Measurements from ENCODE around the gene USP6NL. TPM values are rescaled to one million over a fixed set of nuclear protein-coding genes. Genes with fewer than 3 reads are reported as not detected.

Gene USP6NL
- total RNA-seq, 1 experiment from 2014 or later: 22.1 TPM

DNA sequence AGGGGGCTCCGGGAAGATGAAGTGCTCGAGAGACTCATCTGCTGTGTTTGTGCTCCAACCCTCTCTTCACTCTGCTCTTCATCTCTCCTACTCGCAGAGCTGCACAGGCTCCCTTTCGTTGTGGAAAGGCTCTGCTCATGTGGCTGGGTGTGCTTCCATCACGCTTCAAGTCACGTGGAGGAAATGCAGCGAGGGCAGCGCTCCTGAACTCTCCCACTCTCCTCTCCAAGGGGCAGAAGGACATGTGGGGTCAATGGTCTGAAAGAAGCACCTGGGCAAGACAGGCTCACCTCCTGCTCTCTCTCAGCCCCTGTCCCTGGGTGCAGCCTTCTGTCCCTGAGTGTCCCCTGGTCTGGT lies 72.6 kb downstream of the USP6NL start:
- no TSS peak for BruUV-seq (replicated peaks)

DNA sequence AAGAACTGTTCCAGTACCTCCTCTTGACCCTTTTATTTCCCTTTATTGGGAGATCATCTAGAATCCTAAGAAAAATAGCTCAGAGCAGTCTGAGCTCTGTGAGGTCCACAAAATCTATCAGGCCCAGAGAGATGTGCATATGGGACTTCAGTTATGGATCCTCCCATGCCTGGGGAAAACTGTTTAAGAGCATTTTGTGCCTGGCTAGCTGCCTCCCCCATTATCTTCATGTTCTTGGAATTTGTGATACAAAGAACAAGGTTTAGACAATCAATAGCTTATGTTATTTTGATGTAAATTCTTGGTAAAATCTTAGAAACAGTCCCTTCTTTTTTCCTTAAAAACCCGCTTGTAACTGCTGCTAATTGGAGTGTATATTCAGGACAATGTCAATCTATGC lies 75.2 kb downstream of the USP6NL start:
- H3K79me2 ChIP-seq (ENCODE audit: low read depth): peaks cover 52% of the 10 kb centered on the region
- H3K9me2 ChIP-seq (ENCODE audit: insufficient read depth): no peaks in the 10 kb centered on the region
- peaks cover 14% of the 10 kb centered on the region for H3K4me1 ChIP-seq (replicated peaks; ENCODE audit: insufficient read depth)
- H3K4me2 ChIP-seq: no peak overlapping the region
- no peak overlapping the region for H2AFZ ChIP-seq
- H3K9me3 ChIP-seq (ENCODE audit: insufficient read depth, low read depth): no peaks in the 10 kb centered on the region
- H3K27ac ChIP-seq: no peak overlapping the region
- no peaks in the 10 kb centered on the region for H4K20me1 ChIP-seq (ENCODE audit: insufficient read depth)
- BruUV-seq (replicated peaks): no TSS peak
- no peak for DNase-seq
- H3F3A ChIP-seq (ENCODE audit: insufficient read depth, low read depth): peaks cover 5% of the 10 kb centered on the region; the same call in 1 of the 2 replicates
- no peak overlapping the region for H3K4me3 ChIP-seq
- intact Hi-C loops (cut with micrococcal nuclease; ENCODE audit: unreplicated experiment): no loop called here
- POLR2A ChIA-PET (ENCODE audit: unreplicated experiment): no interaction called here
- H3K36me3 ChIP-seq (ENCODE audit: low read depth): no peaks in the 10 kb centered on the region
- CTCF ChIA-PET: no interaction called here
- TF ChIP-seq EZH2 (IDR thresholded peaks at IDR 0.05; ENCODE audit: low read depth) (no peak), CTCF (conservative IDR thresholded peaks at IDR 0.05) (no peak)
- no peaks in the 10 kb centered on the region for H3K27me3 ChIP-seq (ENCODE audit: insufficient read depth, low read depth)

More for the DNA sequence above, 72.6 kb downstream of the USP6NL start:
- Histone ChIP-seq H3K36me3 (ENCODE audit: low read depth) (no peaks in the 10 kb centered on the region), H3F3A (ENCODE audit: insufficient read depth, low read depth) (peaks cover 5% of the 10 kb centered on the region; the same call in 1 of the 2 replicates), H3K4me2 (0 out of 2 replicates have a peak overlapping the region, but pooled peaks have one; percentile 26), H3K4me3 (no peak overlapping the region), H3K27me3 (ENCODE audit: insufficient read depth, low read depth) (no peaks in the 10 kb centered on the region), H3K27ac (peak overlapping the region; percentile 86), H2AFZ (no peak overlapping the region), H4K20me1 (ENCODE audit: insufficient read depth) (no peaks in the 10 kb centered on the region), H3K9me3 (ENCODE audit: insufficient read depth, low read depth) (no peaks in the 10 kb centered on the region), H3K9me2 (ENCODE audit: insufficient read depth) (no peaks in the 10 kb centered on the region), H3K79me2 (ENCODE audit: low read depth) (peaks cover 50% of the 10 kb centered on the region), H3K4me1 (replicated peaks; ENCODE audit: insufficient read depth) (peaks cover 14% of the 10 kb centered on the region)
- ChIA-PET POLR2A (ENCODE audit: unreplicated experiment) (no interaction called here), CTCF (no interaction called here)
- intact Hi-C loops (cut with micrococcal nuclease; ENCODE audit: unreplicated experiment): no loop called here
- DNase-seq: no peak
- TF ChIP-seq EZH2 (IDR thresholded peaks at IDR 0.05; ENCODE audit: low read depth) (no peak), CTCF (conservative IDR thresholded peaks at IDR 0.05) (no peak)

- Histone ChIP-seq H3K79me2 (ENCODE audit: low read depth) (peaks cover 51% of the 10 kb centered on the region), H3K9me3 (ENCODE audit: insufficient read depth, low read depth) (no peaks in the 10 kb centered on the region), H3K27ac (no peak overlapping the region), H3K4me1 (replicated peaks; ENCODE audit: insufficient read depth) (peaks cover 14% of the 10 kb centered on the region), H3K36me3 (ENCODE audit: low read depth) (no peaks in the 10 kb centered on the region), H4K20me1 (ENCODE audit: insufficient read depth) (no peaks in the 10 kb centered on the region), H3K27me3 (ENCODE audit: insufficient read depth, low read depth) (no peaks in the 10 kb centered on the region), H3F3A (ENCODE audit: insufficient read depth, low read depth) (peaks cover 5% of the 10 kb centered on the region; the same call in 1 of the 2 replicates), H3K4me3 (no peak overlapping the region), H3K4me2 (no peak overlapping the region), H3K9me2 (ENCODE audit: insufficient read depth) (no peaks in the 10 kb centered on the region), H2AFZ (no peak overlapping the region)
- CTCF ChIA-PET: interaction anchor here (0.6 kb wide), 1 partner anchor 756 kb away, joined by 6 read pairs; no protein-coding TSS in a partner anchor
- no TSS peak for BruUV-seq (replicated peaks)
- no peak for DNase-seq
- no peak for TF ChIP-seq EZH2 (IDR thresholded peaks at IDR 0.05; ENCODE audit: low read depth)
- TF ChIP-seq CTCF (conservative IDR thresholded peaks at IDR 0.05): no peak
- intact Hi-C loops (cut with micrococcal nuclease; ENCODE audit: unreplicated experiment): no loop called here
- POLR2A ChIA-PET (ENCODE audit: unreplicated experiment): interaction anchor here (0.6 kb wide), 1 partner anchor 12 kb away, joined by 7 read pairs; no protein-coding TSS in a partner anchor
These were observed 76.0 kb downstream of the USP6NL start for GRCh38 chr10:11535346-11535959.
